Gastroesophageal sphincter (tissue), 3 donors: ENCODE results near the gene PPP2R5E.

Experiments
- CTCF ChIP-seq, 4 experiments: fragments of 200-600 bp in 2 of 4; fragments of 450-650 bp in 2 of 4; sonication (generic) in 1 of 4; IDR thresholded peaks; one replicate each; pipeline ENCODE4 v1.5.1; 2017 to 2019; ENCODE audit warnings: antibody characterized with exemption in 4 of 4, mild to moderate bottlenecking in 2 of 4, moderate library complexity in 2 of 4
- POLR2A ChIP-seq, 2 donors: fragments of 450-650 bp; IDR thresholded peaks; one replicate each; pipeline ENCODE4 v1.6.1; 2017; ENCODE audit warnings: antibody characterized with exemption in 2 of 2, mild to moderate bottlenecking in 2 of 2, moderate library complexity in 1 of 2

- no peak for TF ChIP-seq CTCF (IDR thresholded peaks at IDR 0.05)
- no peak for TF ChIP-seq POLR2A (IDR thresholded peaks at IDR 0.05)
Observed at GRCh38 chr14:63383776-63384367, 159.3 kb downstream of the PPP2R5E start.
